Endothelial cell of umbilical vein (primary cell): ENCODE measurements around the gene LCAT.
"Not testable (repeated sequence)": the region's sequence is repeated elsewhere in the genome, so short reads cannot be mapped to it uniquely, and the experiment has no call there.

Experiments
- EZH2 ChIP-seq: IDR thresholded peaks from 2 replicates; pipeline ENCODE4 v1.6.1; 2012; ENCODE audit warnings: borderline replicate concordance, low read depth, mild to moderate bottlenecking, moderate library complexity, low read length, inconsistent platforms; ENCODE audit not compliant: severe bottlenecking
- JUN ChIP-seq: IDR thresholded peaks from 2 replicates; pipeline ENCODE4 v1.6.1; 2011; ENCODE audit warnings: borderline replicate concordance, low read depth; ENCODE audit not compliant: insufficient read length, insufficient read depth
- POLR2A ChIP-seq: IDR thresholded peaks from 2 replicates; pipeline ENCODE4 v1.6.1; 2012; ENCODE audit warnings: low read depth, mild to moderate bottlenecking, control low read depth, low read length
- POLR2AphosphoS5 ChIP-seq: IDR thresholded peaks from 2 replicates; pipeline ENCODE4 v1.6.1; 2012; ENCODE audit warnings: low read depth, mild to moderate bottlenecking, control low read depth, low read length, moderate library complexity; ENCODE audit not compliant: insufficient read depth
- TF ChIP-seq, protein P1 (sequence below), 2 donors: IDR thresholded peaks; 1 replicate in 1 of 2; 2 replicates in 1 of 2; pipeline ENCODE4 v1.5.1; 2011; ENCODE audit warnings: low read length in 2 of 2, mild to moderate bottlenecking in 2 of 2, moderate library complexity in 2 of 2, control low read depth in 1 of 2, inconsistent platforms in 1 of 2, low read depth in 1 of 2; ENCODE audit not compliant: insufficient read depth in 1 of 2; ENCODE audit errors: extremely low read depth in 1 of 2
- TF ChIP-seq, protein P2 (sequence below): IDR thresholded peaks from 2 replicates; pipeline ENCODE4 v1.6.1; 2011; ENCODE audit not compliant: insufficient read depth, insufficient read length

- not testable (repeated sequence) for TF ChIP-seq POLR2A, POLR2AphosphoS5, EZH2, JUN
- TF ChIP-seq, protein P1, sequence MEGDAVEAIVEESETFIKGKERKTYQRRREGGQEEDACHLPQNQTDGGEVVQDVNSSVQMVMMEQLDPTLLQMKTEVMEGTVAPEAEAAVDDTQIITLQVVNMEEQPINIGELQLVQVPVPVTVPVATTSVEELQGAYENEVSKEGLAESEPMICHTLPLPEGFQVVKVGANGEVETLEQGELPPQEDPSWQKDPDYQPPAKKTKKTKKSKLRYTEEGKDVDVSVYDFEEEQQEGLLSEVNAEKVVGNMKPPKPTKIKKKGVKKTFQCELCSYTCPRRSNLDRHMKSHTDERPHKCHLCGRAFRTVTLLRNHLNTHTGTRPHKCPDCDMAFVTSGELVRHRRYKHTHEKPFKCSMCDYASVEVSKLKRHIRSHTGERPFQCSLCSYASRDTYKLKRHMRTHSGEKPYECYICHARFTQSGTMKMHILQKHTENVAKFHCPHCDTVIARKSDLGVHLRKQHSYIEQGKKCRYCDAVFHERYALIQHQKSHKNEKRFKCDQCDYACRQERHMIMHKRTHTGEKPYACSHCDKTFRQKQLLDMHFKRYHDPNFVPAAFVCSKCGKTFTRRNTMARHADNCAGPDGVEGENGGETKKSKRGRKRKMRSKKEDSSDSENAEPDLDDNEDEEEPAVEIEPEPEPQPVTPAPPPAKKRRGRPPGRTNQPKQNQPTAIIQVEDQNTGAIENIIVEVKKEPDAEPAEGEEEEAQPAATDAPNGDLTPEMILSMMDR (IDR thresholded peaks at IDR 0.05; ENCODE audit: extremely low read depth in 1 of 2, insufficient read depth in 1 of 2, low read depth in 1 of 2, low read length in 2 of 2): not testable (repeated sequence)
- TF ChIP-seq, protein P2, sequence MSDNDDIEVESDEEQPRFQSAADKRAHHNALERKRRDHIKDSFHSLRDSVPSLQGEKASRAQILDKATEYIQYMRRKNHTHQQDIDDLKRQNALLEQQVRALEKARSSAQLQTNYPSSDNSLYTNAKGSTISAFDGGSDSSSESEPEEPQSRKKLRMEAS: not testable (repeated sequence)
Measured at GRCh38 chr16:67972285-67972684, 28.4 kb upstream of the LCAT start.
